ENCODE data around the gene IGSF21.

- TF ChIP-seq CTCF (IDR thresholded peaks at IDR 0.05; ENCODE audit: low read depth, low read length, poor library complexity, severe bottlenecking) = no peak
- no peak for TF ChIP-seq EZH2phosphoT487 (IDR thresholded peaks at IDR 0.05; ENCODE audit: borderline replicate concordance, low read length)
Observed at GRCh38 chr1:18144062-18144461, 36.5 kb downstream of the IGSF21 start.
